ENCODE results near the gene RHOH.

Gene RHOH

GRCh38 chr4:40233227-40233626 is 36.4 kb downstream of the RHOH start:
- DNase-seq (ENCODE audit: low read depth), result no peak

GRCh38 chr4:40234519-40235039 is 37.7 kb downstream of the RHOH start:
- no peak for TF ChIP-seq CTCF (IDR thresholded peaks at IDR 0.05; ENCODE audit: control insufficient read depth, insufficient read depth, low read depth, low read length, missing control alignments)
- DNase-seq (ENCODE audit: low read depth), result no peak
- H3K4me3 ChIP-seq (ENCODE audit: control insufficient read depth, low read depth, low read length), result no peak overlapping the region

More at GRCh38 chr4:40233227-40233626, 36.4 kb downstream of the RHOH start:
- H3K4me3 ChIP-seq (ENCODE audit: control insufficient read depth, low read depth, low read length), result no peak overlapping the region
- TF ChIP-seq CTCF (IDR thresholded peaks at IDR 0.05; ENCODE audit: control insufficient read depth, insufficient read depth, low read depth, low read length, missing control alignments), result no peak

GRCh38 chr4:40238008-40238699 is 41.3 kb downstream of the RHOH start:
- no peak for DNase-seq (ENCODE audit: low read depth)
- no peak overlapping the region for H3K4me3 ChIP-seq (ENCODE audit: control insufficient read depth, low read depth, low read length)
- no peak for TF ChIP-seq CTCF (IDR thresholded peaks at IDR 0.05; ENCODE audit: control insufficient read depth, insufficient read depth, low read depth, low read length, missing control alignments)

GRCh38 chr4:40238700-40239548 is 42.1 kb downstream of the RHOH start:
- TF ChIP-seq CTCF (IDR thresholded peaks at IDR 0.05; ENCODE audit: control insufficient read depth, insufficient read depth, low read depth, low read length, missing control alignments), result no peak
- H3K4me3 ChIP-seq (ENCODE audit: control insufficient read depth, low read depth, low read length), result no peak overlapping the region
- no peak for DNase-seq (ENCODE audit: low read depth)

GRCh38 chr4:40240040-40240653 is 43.3 kb downstream of the RHOH start:
- TF ChIP-seq CTCF (IDR thresholded peaks at IDR 0.05; ENCODE audit: control insufficient read depth, insufficient read depth, low read depth, low read length, missing control alignments), result no peak
- no peak overlapping the region for H3K4me3 ChIP-seq (ENCODE audit: control insufficient read depth, low read depth, low read length)
- DNase-seq (ENCODE audit: low read depth), result no peak

GRCh38 chr4:40241026-40241425 is 44.2 kb downstream of the RHOH start:
- no peak overlapping the region for H3K4me3 ChIP-seq (ENCODE audit: control insufficient read depth, low read depth, low read length)
- no peak for TF ChIP-seq CTCF (IDR thresholded peaks at IDR 0.05; ENCODE audit: control insufficient read depth, insufficient read depth, low read depth, low read length, missing control alignments)
- DNase-seq (ENCODE audit: low read depth), result no peak

All from AG09309 (cell line).